GM12878 (cell line): Measurements from ENCODE around the gene SLC23A2.

Source experiments
- CHD1 ChIP-seq: IDR thresholded peaks from 2 replicates; pipeline ENCODE4 v1.6.1; 2012; ENCODE audit warnings: low read depth, low read length, improper control_type of control experiment
- CTCF ChIP-seq, 3 experiments: IDR thresholded peaks in 2 of 3; conservative IDR thresholded peaks in 1 of 3; 2 replicates each; pipeline ENCODE4 v1.5.1; 2011; ENCODE audit warnings: low read depth in 3 of 3, low read length in 3 of 3, mild to moderate bottlenecking in 3 of 3, control low read depth in 2 of 3, moderate library complexity in 2 of 3, inconsistent platforms in 1 of 3, mixed read lengths in 1 of 3; ENCODE audit not compliant: control insufficient read depth in 2 of 3, insufficient read depth in 1 of 3; ENCODE audit errors: extremely low read depth in 1 of 3
- HDGF ChIP-seq: fragments of 450-650 bp; IDR thresholded peaks from 2 replicates; pipeline ENCODE4 v1.6.1; 2016; ENCODE audit warnings: antibody characterized with exemption
- JUND ChIP-seq: IDR thresholded peaks from 2 replicates; pipeline ENCODE4 v1.6.1; 2012; ENCODE audit warnings: low read depth, mild to moderate bottlenecking, low read length, improper control_type of control experiment, moderate library complexity
- LARP7 ChIP-seq: fragments of 450-650 bp; IDR thresholded peaks from 2 replicates; pipeline ENCODE4 v1.6.1; 2017; ENCODE audit warnings: mild to moderate bottlenecking
- MTA3 ChIP-seq: IDR thresholded peaks from 2 replicates; pipeline ENCODE4 v1.6.1; 2012; ENCODE audit warnings: low read length, inconsistent platforms, borderline replicate concordance
- NFYA ChIP-seq: IDR thresholded peaks from 2 replicates; pipeline ENCODE4 v1.6.1; 2011; ENCODE audit warnings: low read depth, mild to moderate bottlenecking, low read length, improper control_type of control experiment, borderline replicate concordance
- POLR2A ChIP-seq: IDR thresholded peaks from 2 replicates; pipeline ENCODE4 v1.6.1; 2011; ENCODE audit warnings: low read depth, mild to moderate bottlenecking, low read length
- RFX5 ChIP-seq: IDR thresholded peaks from 2 replicates; pipeline ENCODE4 v1.6.1; 2011; ENCODE audit warnings: low read depth, low read length, improper control_type of control experiment
- TAF1 ChIP-seq: IDR thresholded peaks from 2 replicates; pipeline ENCODE4 v1.6.1; 2011; ENCODE audit warnings: mild to moderate bottlenecking, low read depth, low read length, borderline replicate concordance
- TBL1XR1 ChIP-seq: IDR thresholded peaks from 2 replicates; pipeline ENCODE4 v1.6.1; 2012; ENCODE audit warnings: low read depth, low read length, improper control_type of control experiment
- USF1 ChIP-seq: IDR thresholded peaks from 2 replicates; pipeline ENCODE4 v1.6.1; 2011; ENCODE audit warnings: borderline replicate concordance, low read depth, mild to moderate bottlenecking, moderate library complexity, mixed read lengths, low read length; ENCODE audit not compliant: insufficient read depth; ENCODE audit errors: extremely low read length
- USF2 ChIP-seq: IDR thresholded peaks from 2 replicates; pipeline ENCODE4 v1.6.1; 2011; ENCODE audit warnings: low read depth, low read length, improper control_type of control experiment, borderline replicate concordance
- ZNF274 ChIP-seq: IDR thresholded peaks from one replicate; pipeline ENCODE4 v1.8.0; 2011; ENCODE audit not compliant: insufficient read length, insufficient read depth

GRCh38 chr20:4946986-4947385 lies 54.3 kb downstream of the SLC23A2 start:
- no peak for TF ChIP-seq TBL1XR1
- no peak for TF ChIP-seq NFYA
- no peak for TF ChIP-seq CTCF (IDR thresholded peaks at IDR 0.05 in 2 of 3, conservative IDR thresholded peaks at IDR 0.05 in 1 of 3; ENCODE audit: control insufficient read depth in 2 of 3, extremely low read depth in 1 of 3, insufficient read depth in 1 of 3, low read depth in 3 of 3, low read length in 3 of 3)
- TF ChIP-seq ZNF274: no peak
- no peak for TF ChIP-seq HDGF
- no peak for TF ChIP-seq USF1
- no peak for TF ChIP-seq POLR2A
- no peak for TF ChIP-seq LARP7
- TF ChIP-seq CHD1: no peak
- no peak for TF ChIP-seq MTA3
- no peak for TF ChIP-seq TAF1
- TF ChIP-seq USF2: no peak
- no peak for TF ChIP-seq RFX5
- no peak for TF ChIP-seq JUND
